ENCODE data around the gene ANKRD2.
A peak's percentile ranks its signal among the peaks of the same experiment; 100 is the strongest.

Gene ANKRD2

DNA sequence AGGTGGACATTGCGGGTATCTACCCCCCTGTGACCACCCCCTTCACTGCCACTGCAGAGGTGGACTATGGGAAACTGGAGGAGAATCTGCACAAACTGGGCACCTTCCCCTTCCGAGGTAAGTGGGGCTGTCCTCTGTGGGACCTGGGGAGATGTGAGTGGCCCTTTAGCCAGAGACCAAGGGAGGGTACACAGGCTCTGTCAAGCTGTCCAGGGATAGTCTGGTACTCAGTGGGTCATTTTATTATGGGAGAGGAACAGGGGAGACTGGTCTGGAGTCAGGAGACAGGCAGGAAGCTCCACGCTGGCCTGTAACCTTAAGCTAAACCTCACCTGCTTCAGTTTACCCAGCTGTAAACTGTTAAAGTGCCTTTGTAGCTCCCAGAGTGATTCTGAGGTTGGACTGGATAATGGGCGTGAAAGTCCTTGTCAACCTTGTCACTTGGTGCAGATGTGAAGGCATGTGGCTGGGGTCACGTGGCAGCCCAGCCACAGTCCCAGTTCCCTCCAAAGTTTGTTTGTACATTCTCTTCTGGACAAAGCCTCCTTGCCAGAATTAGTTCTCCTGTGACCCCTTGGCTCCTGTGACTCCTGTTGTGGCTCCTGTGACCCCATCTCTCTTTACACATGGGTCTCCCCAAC, 12.3 kb downstream of the ANKRD2 start:
- H3K9ac ChIP-seq = no peak overlapping the region
- no peaks in the 10 kb centered on the region for H4K20me1 ChIP-seq
- no peaks in the 10 kb centered on the region for H3K4me1 ChIP-seq
- no peak overlapping the region for H3K4me2 ChIP-seq
- no peak for TF ChIP-seq Cebpa-rat (IDR thresholded peaks at IDR 0.05)
- H3K36me3 ChIP-seq = no peaks in the 10 kb centered on the region
- H3K4me3 ChIP-seq = no peak overlapping the region
- no peaks in the 10 kb centered on the region for H3K27me3 ChIP-seq
- no peaks in the 10 kb centered on the region for H3K9me3 ChIP-seq
- no peak overlapping the region for H3K27ac ChIP-seq

DNA sequence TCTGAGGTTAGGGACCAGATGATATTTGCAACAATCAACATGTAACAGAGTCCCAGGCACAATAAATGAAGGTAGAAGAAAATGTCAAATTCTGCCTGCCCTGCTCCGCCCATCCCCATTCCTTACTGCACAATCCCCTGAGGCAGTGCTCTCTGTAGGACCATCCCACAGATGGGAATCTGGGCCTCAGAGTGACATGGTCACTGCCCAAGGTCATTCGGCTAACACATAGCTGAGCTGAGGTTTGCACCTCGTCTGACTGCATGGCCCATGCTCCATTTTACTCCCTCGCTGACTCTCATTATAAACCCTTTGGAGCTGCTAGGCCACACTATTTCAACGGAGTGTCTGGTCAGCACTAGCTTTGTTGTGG, 12.8 kb downstream of the ANKRD2 start:
- 0 out of 2 replicates have a peak, but pooled peaks cover under 1% of the 10 kb centered on the region for H3K4me1 ChIP-seq
- no peak overlapping the region for H3K4me3 ChIP-seq
- H3K27me3 ChIP-seq = no peaks in the 10 kb centered on the region
- H3K27ac ChIP-seq = no peak overlapping the region
- no peaks in the 10 kb centered on the region for H3K36me3 ChIP-seq
- H3K4me2 ChIP-seq = no peak overlapping the region
- no peak overlapping the region for H3K9ac ChIP-seq
- no peaks in the 10 kb centered on the region for H4K20me1 ChIP-seq
- H3K9me3 ChIP-seq = no peaks in the 10 kb centered on the region
- no peak for TF ChIP-seq Cebpa-rat (IDR thresholded peaks at IDR 0.05)

- no peaks in the 10 kb centered on the region for H4K20me1 ChIP-seq
- H3K4me2 ChIP-seq = no peak overlapping the region
- no peaks in the 10 kb centered on the region for H3K9me3 ChIP-seq
- no peak for TF ChIP-seq Cebpa-rat (IDR thresholded peaks at IDR 0.05)
- H3K4me1 ChIP-seq = peaks cover 17% of the 10 kb centered on the region
- H3K27me3 ChIP-seq = no peaks in the 10 kb centered on the region
- no peak overlapping the region for H3K27ac ChIP-seq
- no peaks in the 10 kb centered on the region for H3K36me3 ChIP-seq
- no peak overlapping the region for H3K9ac ChIP-seq
- H3K4me3 ChIP-seq = no peak overlapping the region
Observed at GRCh38 chr10:97587183-97587582, 14.6 kb downstream of the ANKRD2 start.

DNA sequence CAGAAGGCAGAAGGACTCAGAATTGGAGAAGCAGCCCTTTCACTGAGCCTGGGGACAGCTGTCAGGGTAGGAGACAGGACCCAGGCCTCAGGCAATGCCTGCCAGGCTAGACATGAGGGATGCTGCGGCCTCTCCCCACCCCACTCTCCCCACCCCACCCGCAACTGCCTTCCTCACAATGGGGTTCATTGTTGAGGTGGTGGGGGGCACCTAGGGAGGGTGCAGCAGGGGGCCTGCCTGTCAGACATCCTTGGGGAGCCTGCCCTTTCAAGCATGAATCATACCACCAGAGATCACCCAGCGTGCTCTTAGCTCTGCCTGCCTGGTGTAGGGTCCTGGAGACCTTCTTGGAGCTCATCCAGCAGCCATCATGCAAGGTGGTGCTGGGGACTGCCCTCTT, 16.9 kb downstream of the ANKRD2 start, which contains the start of gene C10orf62:
TSS of gene C10orf62 (plus strand) at position 243 of the 400 bp plus-strand sequence. CDS start 177 bp downstream, outside the sequence.
- Histone ChIP-seq H3K4me2 (no peak within 1 kb of the TSS), H3K27me3 (no peaks in the 10 kb centered on the region), H3K36me3 (no peaks in the 10 kb centered on the region), H4K20me1 (no peaks in the 10 kb centered on the region), H3K27ac (no peak within 1 kb of the TSS), H3K9ac (no peak within 1 kb of the TSS), H3K4me3 (no peak within 1 kb of the TSS), H3K4me1 (peaks cover 17% of the 10 kb centered on the region), H3K9me3 (no peaks in the 10 kb centered on the region)
- no peak for TF ChIP-seq Cebpa-rat (IDR thresholded peaks at IDR 0.05)

GRCh38 chr10:97590082-97590747, 17.6 kb downstream of the ANKRD2 start:
- H3K36me3 ChIP-seq = no peaks in the 10 kb centered on the region
- no peak overlapping the region for H3K4me2 ChIP-seq
- H3K27me3 ChIP-seq = no peaks in the 10 kb centered on the region
- TF ChIP-seq Cebpa-rat (IDR thresholded peaks at IDR 0.05) = no peak
- H3K4me3 ChIP-seq = no peak overlapping the region
- no peaks in the 10 kb centered on the region for H3K9me3 ChIP-seq
- no peaks in the 10 kb centered on the region for H4K20me1 ChIP-seq
- peaks cover 17% of the 10 kb centered on the region for H3K4me1 ChIP-seq
- no peak overlapping the region for H3K27ac ChIP-seq
- H3K9ac ChIP-seq = no peak overlapping the region

- H4K20me1 ChIP-seq = no peaks in the 10 kb centered on the region
- no peak overlapping the region for H3K27ac ChIP-seq
- H3K9me3 ChIP-seq = no peaks in the 10 kb centered on the region
- no peak for TF ChIP-seq Cebpa-rat (IDR thresholded peaks at IDR 0.05)
- no peaks in the 10 kb centered on the region for H3K36me3 ChIP-seq
- H3K4me3 ChIP-seq = no peak overlapping the region
- peaks cover 17% of the 10 kb centered on the region for H3K4me1 ChIP-seq
- H3K4me2 ChIP-seq = peak overlapping the region; percentile 30
- no peak overlapping the region for H3K9ac ChIP-seq
- no peaks in the 10 kb centered on the region for H3K27me3 ChIP-seq
Observed at GRCh38 chr10:97590748-97591495, 18.3 kb downstream of the ANKRD2 start.

- Histone ChIP-seq H3K4me2 (no peak overlapping the region), H3K9ac (no peak overlapping the region), H3K27me3 (no peaks in the 10 kb centered on the region), H3K9me3 (no peaks in the 10 kb centered on the region), H3K27ac (no peak overlapping the region), H4K20me1 (no peaks in the 10 kb centered on the region), H3K36me3 (no peaks in the 10 kb centered on the region), H3K4me1 (peaks cover 18% of the 10 kb centered on the region), H3K4me3 (no peak overlapping the region)
- TF ChIP-seq Cebpa-rat (IDR thresholded peaks at IDR 0.05) = no peak
Observed at GRCh38 chr10:97593421-97593820, 20.8 kb downstream of the ANKRD2 start.

DNA sequence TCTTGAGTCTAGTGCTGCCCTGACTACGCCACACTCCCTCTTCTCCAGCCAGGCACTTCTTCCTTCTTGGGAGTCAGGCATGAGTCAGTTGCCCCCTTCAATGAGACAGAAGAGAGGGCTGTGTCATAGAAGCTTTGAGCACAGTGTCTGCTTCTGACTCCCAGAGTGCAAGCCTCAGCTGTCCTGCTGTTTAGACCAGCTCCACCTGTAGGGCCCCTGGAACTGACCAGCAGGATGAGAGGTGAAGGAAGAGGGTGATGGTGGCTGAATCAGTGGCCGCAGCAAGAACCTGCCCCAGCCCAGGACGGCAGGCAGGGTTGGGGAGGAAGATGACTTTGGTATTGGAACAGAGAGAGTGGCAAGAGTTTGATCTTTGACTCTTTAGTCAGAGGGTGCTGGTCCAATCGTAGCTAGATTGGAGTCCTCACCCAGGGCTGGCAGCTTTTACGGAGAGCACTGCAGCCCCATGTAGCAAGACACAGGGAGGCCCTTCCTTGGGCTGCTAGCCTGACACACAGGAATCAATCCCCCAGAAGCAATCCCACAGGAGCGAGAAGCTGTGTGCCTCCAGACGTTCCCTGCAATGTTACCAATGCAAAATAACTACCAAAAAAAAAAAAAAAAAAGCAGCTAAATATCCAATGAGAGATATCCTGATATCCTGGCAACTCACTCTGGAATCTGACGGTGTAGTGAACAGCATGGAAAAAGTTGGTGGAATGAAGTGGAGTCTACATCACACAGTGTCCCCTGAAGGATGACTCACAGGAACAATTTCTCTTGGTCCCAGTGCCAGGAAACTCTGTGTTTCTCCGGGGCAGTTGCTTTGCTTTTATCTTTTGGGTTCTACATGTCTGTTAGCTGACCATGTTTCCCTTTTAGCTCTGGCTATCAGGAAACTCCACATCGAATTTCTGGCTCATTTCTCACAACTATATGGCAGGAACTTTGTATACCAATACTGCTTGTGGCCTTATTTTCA, 23.8 kb downstream of the ANKRD2 start:
- H3K27ac ChIP-seq = no peak overlapping the region
- H3K4me3 ChIP-seq = no peak overlapping the region
- H3K4me1 ChIP-seq = peaks cover 14% of the 10 kb centered on the region
- no peaks in the 10 kb centered on the region for H3K27me3 ChIP-seq
- no peak overlapping the region for H3K4me2 ChIP-seq
- no peaks in the 10 kb centered on the region for H3K9me3 ChIP-seq
- no peaks in the 10 kb centered on the region for H4K20me1 ChIP-seq
- no peaks in the 10 kb centered on the region for H3K36me3 ChIP-seq
- H3K9ac ChIP-seq = no peak overlapping the region
- no peak for TF ChIP-seq Cebpa-rat (IDR thresholded peaks at IDR 0.05)

GRCh38 chr10:97597778-97598177, 25.2 kb downstream of the ANKRD2 start:
- TF ChIP-seq Cebpa-rat (IDR thresholded peaks at IDR 0.05) = no peak
- peaks cover 6% of the 10 kb centered on the region; the same call in 1 of the 2 replicates for H3K4me1 ChIP-seq
- H3K4me3 ChIP-seq = no peak overlapping the region
- H3K4me2 ChIP-seq = no peak overlapping the region
- no peaks in the 10 kb centered on the region for H3K9me3 ChIP-seq
- no peak overlapping the region for H3K9ac ChIP-seq
- H4K20me1 ChIP-seq = no peaks in the 10 kb centered on the region
- no peaks in the 10 kb centered on the region for H3K36me3 ChIP-seq
- H3K27me3 ChIP-seq = no peaks in the 10 kb centered on the region
- no peak overlapping the region for H3K27ac ChIP-seq
